Activated CD8-positive, alpha-beta memory T cell treated with anti-CD3 and anti-CD28 coated beads for 1 hour (primary cell): ENCODE results near the gene PHF24.

Experiments
- DNase-seq, 2 donors: peaks; one replicate each; pipeline ENCODE4 v3.0.0-alpha.2; 2020; ENCODE audit warnings: low read depth in 1 of 2; ENCODE audit errors: extremely low read depth in 1 of 2

Gene PHF24

DNA sequence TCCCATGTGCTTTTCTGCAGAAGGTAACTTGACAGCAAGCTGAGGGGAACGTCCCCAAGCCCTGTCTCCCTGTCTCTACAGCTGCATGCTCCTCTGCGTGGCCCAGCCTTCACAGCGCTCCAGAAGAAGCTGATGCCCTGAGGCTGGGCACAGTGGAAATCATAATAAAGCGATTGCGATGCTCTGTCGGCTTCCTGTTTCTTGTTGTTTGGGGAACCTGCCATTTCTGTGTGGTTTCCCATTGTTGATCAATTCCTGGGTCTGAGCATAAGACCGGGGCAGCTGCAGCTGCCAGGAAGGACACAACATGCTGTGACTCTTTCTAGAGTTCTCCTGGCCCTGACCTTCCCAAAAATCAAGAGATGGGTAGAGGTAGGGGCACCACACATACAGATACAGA, 24.3 kb downstream of the PHF24 start:
- no peak for DNase-seq

DNA sequence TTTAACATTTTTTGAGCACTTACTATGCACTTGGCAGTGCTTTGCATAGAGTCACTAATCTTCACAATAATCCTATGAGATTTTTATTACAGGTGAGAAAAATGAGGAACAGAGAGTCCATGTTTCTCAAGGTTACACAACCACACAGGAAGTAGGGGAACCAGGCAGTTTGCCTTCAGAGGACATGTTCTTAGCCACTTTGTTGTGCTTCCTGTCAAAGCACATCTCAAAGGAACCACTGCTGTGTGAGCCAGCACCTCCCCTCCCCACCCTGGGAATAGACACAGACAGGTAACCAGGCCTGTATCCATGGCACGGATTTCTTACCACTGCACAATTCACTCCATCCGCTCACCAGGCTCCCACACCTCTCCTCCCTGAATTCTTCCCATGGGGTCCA, 25.1 kb downstream of the PHF24 start:
- DNase-seq = no peak

DNA sequence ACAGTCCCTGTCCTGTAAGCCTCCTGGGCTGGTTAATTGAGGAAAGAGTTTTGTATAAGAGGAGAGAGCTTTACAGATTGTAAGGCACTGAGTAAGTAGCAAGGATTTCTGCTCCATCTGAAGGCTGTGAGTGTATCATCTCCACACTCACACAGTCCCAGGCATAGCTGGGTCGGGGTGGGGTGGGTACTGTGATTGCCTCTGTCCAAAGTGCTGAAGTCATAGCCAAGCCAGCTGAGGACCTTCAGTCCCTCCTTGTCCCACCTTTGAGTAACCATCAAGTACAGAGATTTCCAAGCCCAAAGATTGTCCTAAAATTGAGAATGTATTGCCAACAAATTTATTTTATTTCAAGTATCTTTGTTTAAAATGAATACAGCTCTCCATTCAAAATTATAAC, 26.0 kb downstream of the PHF24 start:
- no peak for DNase-seq

DNA sequence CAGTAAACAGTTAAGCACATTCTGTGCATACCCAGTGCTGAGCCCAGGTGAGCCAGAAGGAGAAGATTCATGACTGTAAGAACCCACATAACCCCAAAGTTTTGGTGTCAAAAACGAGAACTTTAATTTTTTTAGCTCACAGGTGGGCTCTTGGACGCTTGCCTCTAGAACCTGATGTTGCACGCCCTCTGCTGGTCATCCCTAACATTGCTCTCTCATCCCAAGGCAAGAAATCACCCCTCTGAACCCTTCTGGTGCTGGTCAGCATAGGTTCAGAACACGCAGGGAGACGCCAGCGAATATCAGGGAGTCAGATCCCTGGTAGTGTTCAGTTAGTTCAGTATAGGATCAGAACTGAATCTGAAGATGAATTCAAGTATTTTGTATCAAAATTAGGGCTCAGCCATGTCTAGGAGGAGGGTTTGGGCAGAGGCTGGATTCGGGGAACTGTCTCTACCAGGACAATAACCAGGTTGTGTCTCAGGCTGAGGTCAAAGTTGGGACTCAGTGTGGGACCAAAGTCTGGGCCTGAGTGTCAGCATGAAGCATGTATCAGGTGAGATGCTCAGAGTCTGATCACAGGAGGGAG, 27.3 kb downstream of the PHF24 start:
- DNase-seq = peak in 1 of 2 donors; percentile 38

DNA sequence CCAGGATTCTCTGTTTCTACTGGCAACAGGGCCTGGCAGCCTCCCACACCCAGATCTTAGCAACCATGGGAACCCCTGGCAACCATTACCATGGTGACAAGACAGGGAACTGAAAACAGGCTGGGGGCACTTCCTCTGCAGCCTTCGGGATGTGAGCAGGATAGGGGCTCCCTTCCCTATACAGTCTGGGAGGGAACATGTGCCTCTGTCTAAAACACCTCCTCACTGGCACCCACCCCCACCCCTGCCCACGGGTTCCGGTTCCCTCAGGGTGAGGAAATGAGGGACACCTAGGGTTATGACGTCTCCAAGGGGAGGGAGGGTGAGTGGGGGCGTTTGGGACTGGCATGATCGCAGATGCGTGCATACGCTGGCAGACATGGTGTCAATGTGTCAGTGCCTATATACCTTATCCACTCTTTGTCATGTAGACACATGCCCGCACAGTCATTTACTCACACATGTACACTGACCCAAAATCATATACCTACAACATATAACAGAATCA, 28.5 kb downstream of the PHF24 start:
- peak in 1 of 2 donors; percentile 43 for DNase-seq

DNA sequence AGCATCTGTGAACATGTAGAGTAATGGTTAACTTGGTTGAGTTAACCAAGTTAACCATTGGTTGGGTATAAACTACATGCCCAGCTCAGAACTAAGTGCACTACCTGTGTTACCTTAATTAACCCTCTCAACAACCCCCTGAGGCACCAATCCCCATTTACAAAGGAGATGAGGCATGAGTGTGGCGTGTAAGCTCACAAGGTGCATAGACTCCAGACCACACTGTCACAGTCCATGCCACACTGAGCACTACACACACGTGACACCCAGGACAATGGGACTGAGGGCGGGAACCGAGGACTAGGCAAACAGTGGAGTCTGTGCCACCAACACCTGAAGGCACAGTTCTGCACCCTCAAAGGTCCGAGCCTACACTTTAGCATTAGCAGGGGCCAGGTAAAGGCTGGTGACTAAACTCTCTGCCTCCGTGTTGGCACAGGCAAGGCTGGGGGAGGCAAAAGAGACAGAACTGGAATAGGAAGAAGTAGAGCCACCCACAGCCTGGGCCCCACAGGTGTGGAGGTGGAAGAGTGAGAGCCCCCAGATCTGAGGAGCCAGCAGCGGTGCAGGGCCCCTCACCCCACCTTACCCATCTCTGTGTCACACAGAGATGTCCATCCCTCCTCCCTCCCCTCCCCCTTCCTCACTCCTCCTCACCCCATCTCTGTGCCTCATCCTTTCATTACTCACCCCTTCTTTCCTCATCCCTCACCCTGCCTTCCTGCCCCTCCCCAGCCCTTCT, 29.2 kb downstream of the PHF24 start:
- DNase-seq = no peak

DNA sequence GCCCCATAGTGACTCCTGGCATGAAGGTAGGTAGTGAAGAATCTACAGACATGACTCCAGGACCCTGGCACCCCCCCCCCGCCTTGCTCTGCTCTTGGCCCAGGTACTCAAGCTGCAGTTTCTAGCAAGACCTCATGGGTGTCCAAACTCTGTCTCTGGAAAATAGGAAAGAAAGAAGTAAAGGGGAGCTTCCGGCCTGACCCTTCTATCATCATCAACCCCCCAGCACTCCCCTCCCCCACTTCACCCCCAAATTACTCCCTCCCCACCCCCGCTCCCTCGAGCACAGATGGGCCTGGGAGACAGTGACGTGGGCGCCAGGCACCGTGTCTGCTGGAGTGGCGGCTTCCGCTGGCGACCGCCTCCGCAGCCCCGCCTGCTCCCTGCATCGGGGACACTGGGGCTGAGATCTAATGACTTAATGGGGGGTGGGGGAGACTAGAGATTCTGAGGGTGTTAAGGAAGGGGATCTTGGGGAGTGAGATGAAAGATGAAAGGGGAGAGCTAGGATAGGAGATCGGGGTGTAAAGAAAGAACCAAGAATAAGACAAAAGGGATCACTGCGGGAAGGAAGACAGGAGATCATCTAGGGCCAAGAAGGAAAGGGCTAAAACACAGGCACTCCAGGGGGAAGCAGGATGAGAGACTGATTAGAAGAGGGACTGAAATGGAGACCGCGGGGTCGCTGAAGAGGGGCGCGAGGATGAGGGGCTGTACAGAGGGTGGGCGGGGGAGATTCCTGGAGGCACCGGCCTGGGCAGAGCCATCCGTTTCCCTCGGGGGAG, 30.3 kb downstream of the PHF24 start:
- no peak for DNase-seq

DNA sequence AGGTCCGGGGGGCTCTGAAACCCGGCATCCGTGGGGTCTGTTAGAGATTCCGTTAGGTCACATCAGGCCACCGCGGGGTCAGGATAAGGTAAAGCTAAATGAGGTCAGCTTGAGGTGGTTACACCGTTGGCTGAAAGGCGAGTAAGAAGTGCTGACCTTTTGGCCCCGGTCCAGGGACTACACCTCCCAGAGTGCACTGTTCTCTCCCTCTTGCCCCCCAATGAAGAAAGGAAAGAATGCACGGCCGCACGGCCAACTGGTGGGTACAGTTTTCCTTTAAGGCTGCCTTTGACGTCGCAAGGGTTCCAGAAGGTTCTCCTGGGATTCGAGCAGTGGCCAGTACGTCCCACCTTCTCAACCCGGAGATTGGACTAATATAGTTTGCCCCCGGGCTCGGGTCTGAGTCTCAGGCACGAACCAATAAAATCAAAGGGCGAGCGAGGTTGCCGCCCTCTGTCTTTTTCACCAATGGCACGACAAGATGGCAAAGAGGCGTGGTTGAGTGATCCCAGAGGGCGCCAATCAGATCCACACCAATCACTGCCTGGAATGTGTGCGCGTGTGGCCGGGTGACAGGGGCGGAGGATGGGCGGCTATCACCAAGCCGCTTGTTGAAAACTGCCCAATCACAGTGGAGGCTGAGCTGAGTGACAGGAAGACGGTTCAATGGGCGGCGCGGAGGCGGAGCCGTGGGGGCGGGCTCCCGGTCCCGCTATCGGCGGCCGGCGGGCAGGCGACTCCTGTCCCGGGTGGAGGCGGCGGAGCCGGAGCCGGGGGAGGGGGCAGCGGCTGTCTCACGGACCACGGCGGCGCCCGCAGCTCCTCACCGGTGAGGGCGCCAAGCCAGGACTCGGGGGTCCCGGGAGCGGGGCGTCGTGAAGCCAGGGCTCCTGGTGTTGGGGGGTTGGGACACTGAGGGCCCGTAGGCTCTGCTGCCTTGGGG, 31.2 kb downstream of the PHF24 start, which contains the start of gene DNAJB5:
Gene DNAJB5 (plus strand): TSS at position 743 of the 943 bp plus-strand sequence. CDS start 886 bp downstream, outside the sequence.
- peak; percentile 90 to 92 for DNase-seq

DNA sequence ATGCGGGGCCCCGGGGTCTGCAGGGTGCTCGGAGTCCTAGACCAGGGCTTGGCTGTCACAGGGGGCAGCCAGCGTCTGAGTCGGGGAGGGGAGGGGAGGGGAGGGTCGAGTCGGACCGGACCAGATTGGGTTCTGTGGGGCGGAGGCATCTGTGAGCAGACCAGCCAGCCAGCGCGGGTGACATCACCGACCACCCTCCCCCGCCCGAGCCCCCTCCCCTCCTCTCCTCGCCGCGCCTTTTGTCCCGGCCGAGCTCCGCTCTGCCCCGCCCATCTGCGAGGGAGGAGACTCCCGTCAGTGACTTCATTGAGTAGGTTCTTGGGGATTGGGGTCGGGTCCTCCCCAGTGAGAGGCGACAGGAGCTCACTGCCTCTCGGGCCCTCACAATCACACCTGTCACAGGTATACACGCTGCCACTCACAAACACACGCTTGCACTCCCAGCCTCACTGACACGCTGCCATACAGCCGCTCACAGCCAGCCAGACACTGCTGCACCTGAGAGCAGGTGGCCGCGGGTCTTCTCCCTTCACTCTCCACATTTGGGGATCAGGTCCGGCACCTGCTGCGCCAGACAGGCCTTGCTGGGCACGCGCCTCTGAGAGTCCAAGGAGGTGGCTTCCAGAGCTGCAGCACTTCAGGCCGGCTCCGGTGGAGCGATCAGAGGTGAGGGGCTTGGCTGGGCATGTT, 32.0 kb downstream of the PHF24 start:
- DNase-seq = no peak

DNA sequence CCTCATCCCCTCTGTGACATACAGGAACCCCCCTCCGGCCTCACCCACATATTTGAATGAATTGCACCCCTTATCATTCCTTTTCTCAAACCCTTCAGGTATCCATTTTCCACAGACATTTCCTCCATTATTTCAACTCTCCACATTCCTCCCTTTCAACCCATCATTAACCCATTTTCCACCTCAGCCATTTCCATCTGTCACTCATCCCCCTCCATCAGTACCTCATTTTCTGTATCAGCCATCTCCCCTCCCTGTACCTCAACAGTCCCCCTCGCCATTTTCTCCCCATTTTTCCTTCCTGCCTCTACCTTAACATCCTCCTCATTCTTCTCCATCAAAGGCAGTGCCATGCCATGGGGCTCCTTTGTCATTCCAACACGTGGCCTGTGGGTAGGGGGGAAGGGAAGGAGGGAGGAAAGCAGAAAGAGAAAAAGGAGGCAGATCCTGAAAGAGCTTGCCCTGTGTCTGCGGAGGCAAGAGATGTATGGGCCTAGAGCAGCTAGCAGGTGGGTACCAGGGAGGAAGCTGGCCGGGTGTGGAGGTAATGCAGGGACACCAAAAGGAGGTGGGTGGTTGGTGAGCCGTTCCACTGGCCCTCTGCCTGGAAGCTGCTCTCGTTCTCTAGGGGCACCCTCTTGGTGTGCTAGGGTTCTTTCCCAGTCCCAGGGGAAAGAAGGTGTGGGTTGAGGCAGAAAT, 33.0 kb downstream of the PHF24 start:
- DNase-seq = no peak

DNA sequence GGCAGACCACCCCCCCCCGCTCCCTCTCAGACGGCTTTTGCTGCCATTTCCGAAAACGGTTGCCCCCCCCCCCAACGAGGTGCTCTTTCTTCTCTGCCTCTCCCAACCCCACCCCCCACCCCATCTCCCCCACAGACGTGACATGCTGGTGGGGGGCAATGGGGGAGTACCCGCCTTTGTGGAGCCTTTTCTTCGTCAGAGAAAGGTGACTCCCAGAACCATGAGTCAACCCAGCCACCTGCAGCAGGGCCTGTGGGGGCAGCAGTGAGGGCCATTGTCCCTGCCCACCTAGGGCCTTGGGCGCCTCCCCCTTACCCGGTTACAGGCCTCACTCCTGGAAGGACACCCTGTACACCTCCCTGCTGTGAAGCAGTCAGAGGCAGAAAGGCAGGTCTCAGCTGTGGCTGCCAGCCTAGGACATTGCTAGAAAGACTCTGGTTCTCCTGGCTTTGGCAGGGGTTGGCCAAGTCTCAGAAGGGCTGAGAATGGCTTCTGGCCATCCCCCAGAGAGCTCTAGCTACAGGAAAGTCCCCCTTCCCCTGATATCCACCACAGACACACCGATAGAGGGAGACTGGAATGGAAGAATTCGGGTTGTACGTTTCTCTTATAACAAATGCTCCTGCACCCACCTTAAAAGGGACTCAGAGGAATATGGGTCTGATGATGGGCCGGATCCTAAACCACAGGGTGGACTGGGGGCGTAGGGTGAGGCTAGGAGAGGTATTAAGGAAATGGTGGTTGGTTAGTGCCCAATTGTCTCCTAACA, 33.7 kb downstream of the PHF24 start:
- no peak for DNase-seq

DNA sequence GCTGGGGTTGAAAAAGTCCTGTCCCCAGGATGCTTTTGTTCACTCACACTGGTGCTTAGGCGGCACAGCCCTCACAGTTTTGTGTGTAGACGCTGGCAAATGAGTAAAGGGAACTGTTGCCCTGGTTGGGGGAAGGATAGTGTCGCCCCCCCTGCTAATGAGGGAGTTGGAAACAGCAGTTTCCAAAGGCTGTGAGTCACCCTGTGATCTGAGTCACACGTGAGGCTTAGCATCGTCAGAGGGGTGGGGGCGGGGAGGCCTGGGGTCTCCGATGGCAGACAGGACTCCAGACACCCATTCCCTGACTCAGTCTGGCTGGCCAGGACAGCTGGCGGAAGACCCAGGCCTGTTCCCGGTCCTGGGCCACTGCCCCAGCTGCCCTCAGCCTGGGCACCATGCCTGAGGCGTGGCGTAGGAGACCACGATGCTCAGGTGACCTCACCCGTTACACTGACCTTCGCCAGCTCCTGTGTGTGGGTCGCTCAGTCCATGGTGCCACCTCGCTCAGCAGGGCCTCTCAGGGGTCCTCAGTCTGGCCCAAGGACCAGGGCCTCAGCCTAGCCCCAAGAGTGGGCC, 34.4 kb downstream of the PHF24 start:
- DNase-seq = no peak

DNA sequence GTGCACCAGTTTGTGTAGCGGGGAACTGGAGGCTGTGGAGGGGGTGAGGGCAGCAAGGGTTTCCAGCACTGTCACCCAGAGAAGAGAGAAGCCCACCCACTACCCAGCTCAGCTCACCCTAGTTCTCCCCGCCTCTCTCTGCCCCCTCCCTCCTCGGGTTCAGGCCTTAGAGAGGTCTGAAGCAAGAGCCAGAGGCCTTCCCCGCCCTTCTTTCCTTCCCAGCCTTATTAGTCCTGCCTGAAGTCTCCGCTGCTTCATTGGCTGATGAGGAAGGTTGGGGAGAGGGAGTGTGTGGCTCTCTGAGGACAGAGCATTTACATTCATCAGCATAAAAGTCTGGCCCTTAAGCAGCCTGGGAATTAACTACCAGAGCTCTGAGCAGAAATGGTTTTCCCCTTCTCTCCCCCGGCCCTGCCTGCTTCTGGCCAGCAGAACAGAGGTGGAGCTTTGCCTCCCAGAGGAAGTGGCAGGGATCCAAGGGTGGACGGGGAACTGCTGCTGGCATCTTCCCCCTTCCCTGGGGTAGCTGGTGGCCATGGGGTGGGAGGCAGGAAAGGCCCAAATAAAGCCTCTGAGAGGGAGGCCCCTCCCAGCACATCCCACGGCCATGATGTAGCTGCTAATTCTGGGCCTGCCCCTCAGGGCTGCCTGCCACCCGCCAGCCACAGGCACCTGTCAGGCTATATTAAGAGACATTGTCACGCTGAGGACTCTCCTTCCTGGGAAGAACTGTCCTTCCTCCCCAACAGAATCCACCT, 35.6 kb downstream of the PHF24 start:
- DNase-seq = no peak

DNA sequence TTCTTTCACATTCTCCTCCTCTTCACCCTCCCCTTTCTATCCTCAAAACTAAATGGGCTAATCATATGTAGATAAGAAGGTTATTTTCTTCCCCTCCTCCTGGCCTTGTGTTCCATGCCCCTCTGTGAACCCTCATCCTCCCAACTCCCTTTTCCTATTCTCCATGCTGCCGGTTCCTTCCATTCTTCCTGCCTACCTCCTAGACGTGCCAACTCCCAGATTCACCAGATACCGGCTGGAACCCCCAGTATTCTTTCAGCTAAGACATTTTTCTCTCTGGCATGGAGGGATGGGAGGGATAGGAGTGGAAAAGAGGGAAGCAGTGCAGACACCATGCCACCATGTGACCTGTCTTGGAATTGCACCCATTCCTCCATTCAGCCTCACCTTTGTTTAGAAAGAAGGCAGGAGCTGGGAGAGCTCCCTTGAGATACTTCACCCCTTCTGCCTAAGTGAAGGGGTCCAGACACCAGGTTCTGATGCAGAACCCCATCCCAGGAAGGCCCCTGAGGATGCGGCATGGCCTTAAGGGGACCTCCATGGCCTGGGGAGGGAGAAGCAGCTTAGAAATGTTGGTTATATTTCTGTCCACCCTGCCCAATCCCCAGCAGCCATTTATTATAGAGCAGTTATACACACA, 36.3 kb downstream of the PHF24 start:
- no peak for DNase-seq

DNA sequence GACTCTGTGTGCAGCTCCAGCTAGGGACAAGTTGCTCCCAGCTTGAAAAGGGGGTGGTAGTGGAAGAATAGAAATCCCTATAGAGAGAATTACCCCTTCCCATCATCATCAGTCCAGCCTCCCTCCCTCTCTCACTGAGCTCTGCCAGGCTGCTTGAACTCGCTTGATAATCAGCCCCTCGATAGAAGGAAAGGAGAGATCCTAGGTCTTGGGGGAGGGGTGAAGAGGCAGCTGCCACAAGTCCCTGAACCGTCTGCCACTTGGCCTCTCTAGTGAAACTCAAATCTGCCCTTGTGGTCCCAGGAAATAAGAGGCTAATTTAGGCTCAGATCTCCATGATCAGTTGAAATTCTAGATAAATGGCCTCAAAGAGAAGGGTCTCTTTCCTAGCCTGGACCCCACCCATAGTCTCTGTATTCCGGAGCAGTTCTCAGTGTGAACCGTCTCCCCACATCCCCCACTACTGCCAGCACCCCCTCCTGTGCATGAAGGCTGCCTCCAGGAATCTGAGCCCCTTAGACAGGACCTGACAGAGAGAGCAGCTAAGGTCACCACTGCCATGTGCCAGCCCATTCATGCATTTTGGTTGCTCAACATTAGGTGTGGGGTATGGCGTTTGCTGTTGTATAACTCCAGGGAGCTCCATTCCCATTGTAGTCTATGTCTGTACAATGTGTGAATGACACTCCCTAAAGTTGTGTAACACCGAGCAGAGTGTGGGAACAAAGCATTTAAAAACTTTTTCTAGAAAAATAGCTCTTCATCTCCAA, 37.0 kb downstream of the PHF24 start:
- no peak for DNase-seq

DNA sequence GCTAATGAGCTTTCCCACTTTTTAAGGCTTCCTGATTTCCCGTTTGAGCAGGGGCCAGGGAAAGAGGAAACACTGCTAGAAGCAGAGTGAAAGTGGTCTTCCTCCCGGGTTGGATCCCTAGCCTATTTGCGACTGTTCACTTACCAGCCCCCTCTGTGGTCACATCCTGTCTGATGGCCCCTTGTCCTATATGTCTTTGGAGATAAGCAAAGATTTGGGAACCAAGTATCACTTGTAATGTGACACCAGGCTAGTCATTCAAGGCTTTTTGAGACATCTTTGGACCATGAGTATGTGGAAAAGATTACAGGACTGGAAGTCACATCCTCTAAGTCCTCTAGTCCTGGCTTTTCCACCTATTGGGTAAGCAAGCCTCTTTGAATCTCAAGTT, 37.6 kb downstream of the PHF24 start:
- DNase-seq = no peak
